Suprapubic skin (tissue), 4 donors: ENCODE measurements around the gene CEP192. TPM values are rescaled to one million over a fixed set of nuclear protein-coding genes. Genes with fewer than 3 reads are reported as not detected.
"Not testable (repeated sequence)": the region's sequence is repeated elsewhere in the genome, so short reads cannot be mapped to it uniquely, and the experiment has no call there.

Experiments
- DNase-seq, 2 donors: peaks; one replicate each; pipeline ENCODE4 v3.0.0-alpha.2; 2019; ENCODE audit warnings: low spot score in 2 of 2
- H3K27ac ChIP-seq: fragments of 200-600 bp; sonication (generic); one replicate; pipeline ENCODE4 v1.5.1; 2019
- H3K27me3 ChIP-seq: fragments of 200-600 bp; sonication (generic); one replicate; pipeline ENCODE4 v1.5.1; 2019
- H3K36me3 ChIP-seq: fragments of 200-600 bp; sonication (generic); one replicate; pipeline ENCODE4 v1.5.1; 2019
- H3K4me1 ChIP-seq: fragments of 200-600 bp; sonication (generic); one replicate; pipeline ENCODE4 v1.5.1; 2019
- H3K4me3 ChIP-seq: fragments of 200-600 bp; sonication (generic); one replicate; pipeline ENCODE4 v1.5.1; 2019; ENCODE audit warnings: mild to moderate bottlenecking
- H3K9me3 ChIP-seq: fragments of 200-600 bp; sonication (generic); one replicate; pipeline ENCODE4 v1.5.1; 2019
- CTCF ChIP-seq, 2 donors: fragments of 200-600 bp in 1 of 2; fragments of 450-650 bp in 1 of 2; sonication (generic) in 1 of 2; IDR thresholded peaks; one replicate each; pipeline ENCODE4 v1.5.1; 2016 to 2019; ENCODE audit warnings: antibody characterized with exemption in 2 of 2, mild to moderate bottlenecking in 1 of 2, moderate library complexity in 1 of 2
- EP300 ChIP-seq: sonication (generic); formaldehyde crosslinking; IDR thresholded peaks from one replicate; pipeline ENCODE4 v1.6.1; 2017; ENCODE audit warnings: antibody characterized with exemption
- POLR2A ChIP-seq, 2 donors: fragments of 450-650 bp; IDR thresholded peaks; one replicate each; pipeline ENCODE4 v1.6.1; 2017; ENCODE audit warnings: antibody characterized with exemption in 2 of 2, mild to moderate bottlenecking in 2 of 2, moderate library complexity in 2 of 2
- POLR2AphosphoS5 ChIP-seq, 3 donors: sonication (generic); formaldehyde crosslinking; IDR thresholded peaks; one replicate each; pipeline ENCODE4 v1.6.1; 2017; ENCODE audit warnings: antibody characterized with exemption in 3 of 3
- WGBS: methylation state at CpG from one replicate; pipeline ENCODE4 v1.1.5; 2018; 5-methylcytosine and 5-hydroxymethylcytosine counted together
- total RNA-seq, 4 donors: library from RNA; depleted of rRNA; stranded (reverse); fragments of >200 nt; gene quantifications; one replicate each; pipeline ENCODE4 v1.1.0, GENCODE V29; 2016

CEP192 gene
- total RNA-seq, 4 donors from 2014 or later = 13.0 to 30.4 (median 18.8) TPM

- Histone ChIP-seq H3K36me3 (peaks cover 1% of the 10 kb centered on the region), H3K4me3 (no peak overlapping the region), H3K27me3 (no peaks in the 10 kb centered on the region), H3K9me3 (no peaks in the 10 kb centered on the region), H3K27ac (no peak overlapping the region), H3K4me1 (peaks cover 21% of the 10 kb centered on the region)
- no peak for DNase-seq
- no peak for TF ChIP-seq POLR2AphosphoS5 (IDR thresholded peaks at IDR 0.05)
- no peak for TF ChIP-seq CTCF (IDR thresholded peaks at IDR 0.05)
- TF ChIP-seq EP300 = no peak
- no peak for TF ChIP-seq POLR2A (IDR thresholded peaks at IDR 0.05)
- 97% methylated on average over 2 of the region's 2 CpGs for WGBS
Observed at GRCh38 chr18:12995424-12995823, 4.3 kb downstream of the CEP192 start.

- H3K4me1 ChIP-seq = peaks cover 17% of the 10 kb centered on the region
- no peaks in the 10 kb centered on the region for H3K9me3 ChIP-seq
- H3K27ac ChIP-seq = no peak overlapping the region
- WGBS = 89% methylated on average over 6 of the region's 6 CpGs
- peaks cover 7% of the 10 kb centered on the region for H3K36me3 ChIP-seq
- no peak overlapping the region for H3K4me3 ChIP-seq
- TF ChIP-seq POLR2A (IDR thresholded peaks at IDR 0.05) = no peak
- TF ChIP-seq POLR2AphosphoS5 (IDR thresholded peaks at IDR 0.05) = no peak
- no peak for TF ChIP-seq CTCF (IDR thresholded peaks at IDR 0.05)
- TF ChIP-seq EP300 = no peak
- no peak for DNase-seq
- no peaks in the 10 kb centered on the region for H3K27me3 ChIP-seq
Observed at GRCh38 chr18:12995952-12996477, 4.9 kb downstream of the CEP192 start.

GRCh38 chr18:12996661-12997292 lies 5.6 kb downstream of the CEP192 start:
- TF ChIP-seq POLR2AphosphoS5 (IDR thresholded peaks at IDR 0.05) = no peak
- no peak for TF ChIP-seq POLR2A (IDR thresholded peaks at IDR 0.05)
- no peak for TF ChIP-seq CTCF (IDR thresholded peaks at IDR 0.05)
- no peak for TF ChIP-seq EP300
- WGBS = 73% methylated on average over 10 of the region's 10 CpGs

GRCh38 chr18:12997330-12997729 lies 6.2 kb downstream of the CEP192 start:
- 74% methylated on average over 2 of the region's 2 CpGs for WGBS
- DNase-seq = not testable (repeated sequence)

More at GRCh38 chr18:12996661-12997292, 5.6 kb downstream of the CEP192 start:
- H3K4me1 ChIP-seq = peaks cover 17% of the 10 kb centered on the region
- peaks cover 15% of the 10 kb centered on the region for H3K36me3 ChIP-seq
- H3K27me3 ChIP-seq = no peaks in the 10 kb centered on the region
- no peak overlapping the region for H3K27ac ChIP-seq
- no peaks in the 10 kb centered on the region for H3K9me3 ChIP-seq
- no peak for DNase-seq
- H3K4me3 ChIP-seq = no peak overlapping the region

GRCh38 chr18:12998332-12999060 lies 7.3 kb downstream of the CEP192 start:
- no peak for TF ChIP-seq CTCF (IDR thresholded peaks at IDR 0.05)
- no peak for TF ChIP-seq POLR2A (IDR thresholded peaks at IDR 0.05)
- peaks cover 1% of the 10 kb centered on the region for H3K4me1 ChIP-seq
- no peak overlapping the region for H3K27ac ChIP-seq
- 86% methylated on average over 6 of the region's 6 CpGs for whole genome bisulfite sequencing
- no peaks in the 10 kb centered on the region for H3K9me3 ChIP-seq
- no peak for DNase-seq
- no peaks in the 10 kb centered on the region for H3K27me3 ChIP-seq
- H3K36me3 ChIP-seq = peaks cover 16% of the 10 kb centered on the region
- no peak overlapping the region for H3K4me3 ChIP-seq

More at GRCh38 chr18:12997330-12997729, 6.2 kb downstream of the CEP192 start:
- not testable (repeated sequence) for H3K27ac ChIP-seq, H3K27me3 ChIP-seq, H3K4me3 ChIP-seq, H3K9me3 ChIP-seq
- peaks cover 13% of the 10 kb centered on the region for H3K4me1 ChIP-seq
- peaks cover 16% of the 10 kb centered on the region for H3K36me3 ChIP-seq
